K562 (cell line): ENCODE measurements around the gene WDR1. TPM values are rescaled to one million over a fixed set of nuclear protein-coding genes. Genes with fewer than 3 reads are reported as not detected.

Source experiments
- CUX1 ChIP-seq: fragments of 200-800 bp; sonication (Bioruptor generic); IDR thresholded peaks from 2 replicates; pipeline ENCODE4 v1.6.1; 2016; ENCODE audit warnings: missing genetic modification characterization, missing compliant biosample characterization
- KLF6 ChIP-seq: fragments of 250-450 bp; sonication (Bioruptor Pico); IDR thresholded peaks from 2 replicates; pipeline ENCODE4 v1.4.0; 2020; ENCODE audit warnings: mild to moderate bottlenecking, moderate library complexity, borderline replicate concordance
- RB1 ChIP-seq: fragments of 450-650 bp; IDR thresholded peaks from 2 replicates; pipeline ENCODE4 v1.6.1; 2017; ENCODE audit warnings: low read depth, mild to moderate bottlenecking
- SMAD1 ChIP-seq: fragments of 150-350 bp; IDR thresholded peaks from 2 replicates; pipeline ENCODE4 v1.6.1; 2014; ENCODE audit warnings: low read length, low read depth; ENCODE audit not compliant: partially characterized antibody
- SRF ChIP-seq, 2 experiments: fragments of 250-450, 450-650 bp in 1 of 2; sonication (Bioruptor Pico) in 1 of 2; sonication (generic) in 1 of 2; formaldehyde crosslinking; IDR thresholded peaks; 2 replicates each; pipeline versions ENCODE4 v1.5.0 to v1.5.1; 2020 to 2022; ENCODE audit warnings: mild to moderate bottlenecking in 1 of 2, missing genetic modification reagents in 1 of 2
- THRB ChIP-seq: fragments of 450-650 bp; formaldehyde crosslinking; conservative IDR thresholded peaks from 2 replicates; pipeline ENCODE4 v1.4.0; 2022; ENCODE audit warnings: mild to moderate bottlenecking, missing genetic modification characterization
- ZBTB8A ChIP-seq: fragments of 450-650 bp; IDR thresholded peaks from 2 replicates; pipeline ENCODE4 v1.6.1; 2018; ENCODE audit warnings: mild to moderate bottlenecking, moderate library complexity; ENCODE audit not compliant: partially characterized antibody
- ZFP91 ChIP-seq: sonication (generic); formaldehyde crosslinking; IDR thresholded peaks from 2 replicates; pipeline ENCODE4 v1.8.0; 2022; ENCODE audit warnings: mild to moderate bottlenecking, missing genetic modification reagents
- ZNF174 ChIP-seq: fragments of 250-450 bp; sonication (Bioruptor Pico); IDR thresholded peaks from 2 replicates; pipeline ENCODE4 v1.4.0; 2020; ENCODE audit warnings: mild to moderate bottlenecking
- polyA plus RNA-seq, 8 experiments: library from polyadenylated mRNA; depleted of rRNA in 4 of 8; stranded (reverse) in 5 of 8; unstranded in 3 of 8; fragments of >200 nt; fragmentation: Nextera tagmentation in 2 of 8; fragmentation: Illumina TruSeq in 1 of 8; extraction: Ambion mirVana in 2 of 8; extraction: Trizol in 1 of 8; gene quantifications; 2 replicates each; pipeline versions ENCODE4 v1.2.1 to v1.2.3, GENCODE V29; 2011 to 2014; ENCODE audit warnings: inconsistent platforms in 1 of 8, missing spikeins in 1 of 8
- total RNA-seq, 7 experiments: library from RNA; depleted of rRNA in 6 of 7; stranded (reverse); fragments of >200 nt in 6 of 7; fragmentation: Illumina TruSeq in 2 of 7; extraction: Trizol in 2 of 7; gene quantifications; 2 replicates each; pipeline versions ENCODE4 v1.2.1 to v1.2.3, GENCODE V29; 2011 to 2021; ENCODE audit warnings: low replicate concordance in 1 of 7

WDR1 gene
- total and polyA plus RNA-seq, 9 of the 15 experiments (the other 6 are each of a cell fraction or from before 2014, with no cell fraction given), result 16.1 to 213 (median 125) TPM

GRCh38 chr4:10050721-10051120, 65.9 kb downstream of the WDR1 start (continued):
- TF ChIP-seq ZNF174 (CRISPR knock-in tag), result no peak
- TF ChIP-seq SRF (CRISPR knock-in tag; IDR thresholded peaks at IDR 0.05), result no peak
- no peak for TF ChIP-seq RB1
- TF ChIP-seq ZBTB8A, result no peak
- TF ChIP-seq CUX1 (CRISPR knock-in tag), result no peak
- no peak for TF ChIP-seq ZFP91 (CRISPR knock-in tag)
- TF ChIP-seq SMAD1, result no peak
- no peak for TF ChIP-seq THRB (CRISPR knock-in tag)
- TF ChIP-seq KLF6 (CRISPR knock-in tag), result no peak
